ENCODE data around the gene TNFSF10.

The TNFSF10 gene

DNA sequence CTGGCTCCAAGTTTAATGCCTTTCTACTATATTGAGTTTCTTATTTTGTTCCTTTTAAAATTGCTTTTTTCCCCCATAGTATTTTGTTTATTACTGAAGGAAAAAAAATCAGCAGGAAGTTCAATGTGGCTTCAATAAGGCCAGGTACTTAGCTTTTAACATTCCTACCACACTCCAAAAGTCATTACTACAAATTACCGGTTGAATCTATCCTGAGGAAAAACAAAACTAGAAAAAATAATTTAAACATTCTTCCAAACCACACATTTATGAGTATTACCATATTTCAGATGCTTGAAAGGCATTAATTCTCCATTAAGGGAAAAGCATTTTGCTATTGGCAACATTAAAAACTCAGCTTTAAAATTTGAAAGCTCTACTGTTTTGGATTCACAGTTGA, 20.2 kb upstream of the TNFSF10 start:
- DNase-seq: no peak

DNA sequence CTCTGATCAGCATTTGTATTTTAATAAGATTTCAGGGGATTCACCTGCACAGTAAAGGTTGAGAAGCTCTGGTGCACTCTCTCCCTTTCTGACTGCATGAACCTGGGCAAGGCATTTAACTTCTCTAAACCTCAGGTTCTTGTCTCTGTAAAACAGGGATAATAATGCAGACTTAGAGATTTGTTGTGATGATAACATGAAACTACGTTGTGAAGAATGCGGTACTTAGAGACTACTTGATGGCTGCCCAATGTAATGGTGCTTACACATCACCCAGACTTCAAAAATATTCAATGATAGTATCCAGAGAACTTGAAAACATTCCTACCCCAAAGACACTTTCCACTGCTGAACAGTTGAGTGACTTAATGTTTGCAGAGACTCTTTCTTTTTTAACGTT, 19.8 kb upstream of the TNFSF10 start:
- no peak for DNase-seq

DNA sequence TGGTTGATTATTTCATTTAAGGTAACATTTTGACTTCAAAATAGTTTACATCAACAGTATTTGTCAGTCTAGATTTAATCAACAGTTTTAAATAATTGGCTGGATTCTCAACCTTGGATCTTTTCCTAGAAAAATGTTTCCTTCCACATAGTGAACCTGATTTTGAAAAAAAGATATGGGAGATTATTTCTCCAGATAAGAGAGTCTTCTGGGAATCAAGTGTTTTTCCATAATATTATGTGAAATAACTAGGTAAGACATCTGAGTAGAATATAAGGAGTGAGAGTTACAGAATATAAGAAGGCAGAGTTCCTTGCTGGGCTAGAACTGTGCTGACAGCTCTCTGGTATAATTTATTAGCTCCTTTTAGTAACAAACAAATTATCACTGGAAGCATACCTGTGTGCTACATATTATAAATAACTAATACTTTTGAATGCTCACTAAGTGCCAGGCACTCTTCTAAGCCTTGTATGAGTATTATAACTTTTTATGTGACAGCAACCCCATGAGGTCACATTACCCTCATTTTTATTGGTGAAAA, 18.8 kb upstream of the TNFSF10 start:
- DNase-seq: no peak

DNA sequence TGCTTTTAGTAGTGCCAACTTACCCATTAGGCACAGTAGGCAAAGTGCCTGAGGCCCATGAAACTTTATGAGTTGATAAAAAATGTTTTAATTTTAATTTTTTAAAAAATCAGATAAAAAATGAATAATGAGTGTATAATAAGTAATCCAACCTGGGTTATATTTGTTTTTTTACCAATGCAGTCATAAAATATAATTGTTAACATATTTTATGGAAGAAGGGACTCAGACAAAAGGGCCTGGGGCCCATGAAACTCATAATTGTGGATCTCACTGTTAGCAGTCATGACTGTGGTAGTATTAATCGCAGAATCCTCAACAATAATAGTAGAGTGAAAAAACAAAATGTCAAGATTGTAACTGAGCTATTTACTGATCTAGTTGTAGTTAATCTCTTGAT, 16.8 kb upstream of the TNFSF10 start:
- no peak for DNase-seq

DNA sequence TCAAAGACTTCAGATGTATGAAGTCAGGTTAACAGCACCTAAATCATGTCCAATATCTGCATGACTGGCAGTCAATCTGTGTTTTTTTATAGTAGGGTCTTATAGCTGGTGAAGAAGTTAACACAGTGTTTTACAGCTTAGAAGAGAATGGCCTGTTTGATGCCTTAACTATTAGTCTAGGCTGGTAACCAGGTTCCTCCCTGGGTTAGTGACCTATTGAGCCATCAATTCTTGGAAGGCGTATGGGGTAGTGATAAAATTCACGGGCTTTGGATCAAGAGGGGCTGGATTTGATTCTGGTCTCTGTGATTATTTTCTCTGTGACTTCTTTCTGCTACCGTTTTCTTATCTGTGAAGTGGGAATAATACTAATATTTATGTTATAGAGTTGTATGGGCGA, 16.0 kb upstream of the TNFSF10 start:
- DNase-seq: no peak

DNA sequence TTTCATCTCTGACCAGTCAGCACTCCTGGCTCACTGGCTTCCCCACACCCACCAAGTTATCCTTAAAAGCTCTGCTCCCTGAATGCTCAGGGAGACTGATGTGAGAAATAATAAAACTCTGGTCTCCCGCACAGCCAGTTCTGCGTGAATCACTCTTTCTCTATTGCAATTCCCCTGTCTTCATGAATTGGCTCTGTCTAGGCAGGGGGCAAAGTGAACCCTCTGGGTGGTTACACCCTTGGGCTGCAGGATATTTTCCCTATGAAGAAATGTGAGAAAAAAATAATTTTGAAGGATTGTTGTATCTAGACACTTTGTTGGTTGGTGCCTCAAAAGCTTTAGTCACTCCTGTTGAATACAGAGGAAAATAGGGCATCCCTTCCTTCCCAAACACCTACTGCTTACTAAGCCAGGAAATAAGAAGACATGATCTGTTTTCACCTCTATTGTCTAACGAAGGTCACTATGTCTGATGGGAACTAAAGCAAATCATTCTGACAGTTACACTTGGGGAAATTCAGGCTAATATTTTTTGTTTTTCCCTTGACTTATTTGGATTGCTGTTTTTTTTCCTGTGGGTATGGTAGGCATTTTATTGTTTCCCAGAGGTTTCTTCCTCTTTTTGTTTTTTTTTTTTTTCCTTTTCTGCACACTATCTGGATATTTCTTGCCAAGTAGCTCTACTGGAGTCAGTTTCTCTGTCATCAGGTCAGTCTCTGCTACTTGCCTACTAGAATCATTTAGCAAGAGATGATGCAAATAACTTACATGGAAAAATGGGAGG, 15.3 kb upstream of the TNFSF10 start:
- DNase-seq: no peak

DNA sequence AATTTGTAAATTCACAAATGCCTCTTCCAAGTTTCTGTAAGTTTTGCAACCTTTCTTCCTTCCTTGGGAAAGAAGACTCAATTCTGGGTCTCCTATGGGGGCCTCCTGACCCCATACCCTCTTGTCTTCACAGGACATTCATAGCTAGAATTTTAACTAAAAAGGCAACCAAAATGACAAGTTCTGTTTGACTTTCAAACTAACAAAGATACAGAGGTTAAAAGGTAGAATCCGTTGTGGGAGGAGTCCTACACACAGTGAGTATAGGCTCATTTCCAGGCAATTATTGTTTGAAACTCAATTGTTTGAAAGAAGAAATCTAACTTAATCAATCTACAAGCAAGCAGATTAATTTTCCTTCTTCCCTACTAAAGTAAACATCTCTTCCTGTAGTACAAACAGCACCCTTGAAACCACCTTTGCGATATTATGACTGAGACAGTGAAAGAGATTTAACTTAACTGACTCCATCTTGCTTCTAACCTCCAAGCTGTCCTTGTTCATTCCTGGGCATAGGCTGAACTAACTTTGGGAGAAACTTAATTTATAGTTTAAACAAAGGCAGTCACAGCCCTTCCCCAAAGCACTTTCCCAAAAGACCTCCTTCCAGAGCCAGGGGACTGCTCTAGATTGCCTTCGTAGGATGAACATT, 14.4 kb upstream of the TNFSF10 start:
- DNase-seq: no peak

DNA sequence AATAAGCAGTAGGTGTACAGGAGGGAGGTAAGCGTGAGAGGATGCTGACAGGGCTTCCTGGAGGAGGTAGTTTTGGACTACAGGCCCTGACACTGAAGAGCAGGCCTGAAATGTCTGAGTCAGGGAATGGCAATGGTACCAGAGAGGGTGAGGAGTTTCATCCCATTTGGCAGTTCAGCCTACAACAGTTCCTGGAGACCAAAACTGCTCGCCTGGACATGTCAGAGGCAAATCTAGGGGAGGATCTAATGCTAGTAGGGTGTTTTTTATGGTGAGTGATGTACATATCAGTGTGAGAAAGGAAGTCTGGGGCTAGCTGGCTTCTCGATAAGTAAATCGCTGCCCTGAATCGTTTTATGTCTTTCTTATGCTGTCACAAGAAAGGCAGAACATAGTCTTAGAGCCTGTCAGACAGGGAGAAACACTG, 13.8 kb upstream of the TNFSF10 start:
- DNase-seq: no peak

DNA sequence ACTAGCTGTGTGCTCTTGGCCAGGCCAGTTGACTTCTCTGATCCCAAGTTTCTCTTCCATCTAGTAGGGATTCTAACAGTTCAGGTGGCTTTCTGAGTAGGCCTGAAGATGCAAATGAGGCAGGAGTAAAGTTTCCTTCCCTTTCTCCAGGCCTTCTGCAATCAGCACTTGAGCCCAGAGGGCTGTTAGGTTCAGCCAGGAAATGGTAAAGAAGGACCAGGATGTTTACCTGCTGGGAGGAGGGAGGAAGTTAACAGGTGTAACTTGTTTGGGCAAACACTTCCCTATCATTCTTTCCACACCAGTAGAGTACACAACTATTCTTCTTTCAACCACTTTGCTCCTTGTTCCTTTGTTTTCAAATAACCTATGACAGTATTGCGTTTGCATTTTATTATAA, 13.3 kb upstream of the TNFSF10 start:
- no peak for DNase-seq

DNA sequence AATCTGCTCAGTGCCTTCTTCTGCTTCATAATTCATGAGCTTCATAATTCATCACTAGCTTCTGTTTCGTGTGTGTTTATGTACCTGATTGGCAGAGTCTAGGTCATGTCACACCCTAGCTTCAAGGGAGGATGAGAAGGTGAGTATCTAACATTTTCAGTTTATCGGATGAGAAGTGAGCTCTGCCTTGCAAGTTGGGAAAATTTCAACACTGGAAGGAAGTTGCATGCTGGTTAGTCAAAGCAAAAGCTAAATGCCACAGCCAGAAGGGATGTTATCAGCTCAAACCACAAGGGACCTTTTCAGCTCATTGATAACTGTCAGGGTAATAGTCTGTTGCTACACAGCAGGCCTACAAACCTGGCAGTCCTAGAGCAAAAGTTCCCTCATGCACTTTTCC, 7.3 kb upstream of the TNFSF10 start:
- peak; percentile 47 for DNase-seq

DNA sequence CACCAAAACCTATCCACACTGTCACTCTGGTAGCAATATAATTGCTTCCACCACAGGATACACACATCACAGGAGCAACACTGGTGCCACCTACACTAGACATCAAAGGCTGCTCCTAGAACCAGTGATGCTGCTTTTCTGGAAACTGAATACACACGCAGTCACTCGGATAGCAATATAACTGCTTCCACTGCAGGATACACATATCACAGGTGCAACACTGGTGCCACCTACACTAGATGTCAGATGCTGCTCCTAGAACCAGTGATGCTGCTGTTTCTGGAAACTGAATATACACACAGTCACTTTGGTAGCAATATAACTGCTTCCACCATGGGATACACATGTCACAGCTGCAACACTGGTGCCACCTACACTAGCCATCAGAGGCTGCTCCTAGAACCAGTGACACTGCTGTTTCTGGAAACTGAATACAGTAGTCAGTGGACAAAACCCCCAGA, 6.9 kb upstream of the TNFSF10 start:
- no peak for DNase-seq

DNA sequence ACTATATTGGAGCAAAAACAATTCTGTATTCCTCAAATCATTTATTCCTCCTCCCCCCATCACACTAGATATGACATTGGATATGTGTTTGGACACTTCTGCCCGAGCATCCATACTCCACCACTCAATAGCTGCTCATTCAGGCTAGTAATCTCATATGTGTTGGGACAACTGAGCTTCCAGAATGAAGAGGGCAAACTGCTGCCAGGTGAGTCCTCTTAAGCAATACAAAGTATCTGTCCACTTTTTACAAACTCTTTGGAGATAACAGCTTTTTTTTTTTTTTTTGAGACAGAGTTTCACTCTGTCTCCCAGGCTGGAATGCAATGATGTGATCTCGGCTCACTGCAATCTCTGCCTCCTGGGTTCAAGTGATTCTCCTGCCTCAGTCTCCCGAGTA, 5.4 kb upstream of the TNFSF10 start:
- DNase-seq: no peak

DNA sequence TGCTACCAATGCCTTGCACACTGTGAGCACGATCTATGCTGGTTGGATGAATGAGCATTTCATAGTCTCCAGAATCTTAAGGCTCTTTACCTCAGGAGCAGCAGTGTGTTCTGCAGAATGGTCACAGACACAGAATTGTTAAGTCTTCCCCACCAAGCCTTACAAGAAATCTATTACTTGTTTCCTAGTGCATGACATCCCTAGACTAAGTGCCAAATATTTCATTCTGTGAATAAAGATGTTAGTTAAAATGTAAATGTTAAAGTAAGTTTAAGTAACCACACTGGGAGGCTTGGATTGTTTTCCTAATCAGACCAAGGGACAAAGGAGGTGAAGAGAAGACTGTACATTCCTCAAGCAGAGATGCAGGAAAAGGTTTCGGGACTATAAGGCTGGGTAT, 4.1 kb upstream of the TNFSF10 start:
- DNase-seq: no peak

DNA sequence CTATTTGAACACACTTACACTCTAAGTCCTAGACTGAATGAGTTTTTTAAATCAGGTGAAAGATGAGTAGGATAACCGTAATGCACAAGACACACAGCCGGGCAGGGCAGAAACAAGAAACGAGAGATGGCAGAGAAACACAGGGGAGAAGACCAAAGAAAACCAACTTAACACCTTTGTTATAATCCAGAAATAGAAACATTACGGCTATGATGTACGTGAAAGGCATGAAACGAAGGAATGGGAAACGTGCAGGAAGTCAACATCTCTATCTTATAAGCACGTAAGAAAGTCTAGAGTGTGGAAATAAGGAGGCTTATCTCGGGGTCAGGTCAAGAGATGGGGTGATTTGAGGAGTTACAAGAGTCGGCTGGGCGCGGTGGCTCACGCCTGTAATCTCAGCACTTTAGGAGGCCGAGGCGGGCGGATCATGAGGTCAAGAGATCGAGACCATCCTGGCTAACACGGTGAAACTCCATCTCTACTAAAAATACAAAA, 1.9 kb upstream of the TNFSF10 start:
- DNase-seq: no peak

DNA sequence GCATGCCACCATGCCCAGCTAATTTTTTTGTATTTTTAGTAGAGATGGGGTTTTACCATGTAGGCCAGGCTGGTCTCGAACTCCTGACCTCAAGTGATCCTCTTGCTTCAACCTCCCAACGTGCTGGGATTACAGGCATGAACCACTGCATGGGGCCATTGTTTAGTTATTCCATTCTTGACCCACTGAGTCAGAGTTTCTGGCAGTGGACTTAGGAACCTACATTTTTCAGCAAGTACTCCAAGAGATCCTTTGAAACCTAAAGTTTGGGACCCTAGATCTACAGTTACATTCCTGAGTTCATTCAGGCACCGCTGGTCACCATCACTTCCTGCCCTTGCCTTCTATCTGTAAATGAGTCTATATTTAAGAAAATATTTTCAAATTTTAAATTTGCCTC, 1.4 kb upstream of the TNFSF10 start:
- DNase-seq: no peak

DNA sequence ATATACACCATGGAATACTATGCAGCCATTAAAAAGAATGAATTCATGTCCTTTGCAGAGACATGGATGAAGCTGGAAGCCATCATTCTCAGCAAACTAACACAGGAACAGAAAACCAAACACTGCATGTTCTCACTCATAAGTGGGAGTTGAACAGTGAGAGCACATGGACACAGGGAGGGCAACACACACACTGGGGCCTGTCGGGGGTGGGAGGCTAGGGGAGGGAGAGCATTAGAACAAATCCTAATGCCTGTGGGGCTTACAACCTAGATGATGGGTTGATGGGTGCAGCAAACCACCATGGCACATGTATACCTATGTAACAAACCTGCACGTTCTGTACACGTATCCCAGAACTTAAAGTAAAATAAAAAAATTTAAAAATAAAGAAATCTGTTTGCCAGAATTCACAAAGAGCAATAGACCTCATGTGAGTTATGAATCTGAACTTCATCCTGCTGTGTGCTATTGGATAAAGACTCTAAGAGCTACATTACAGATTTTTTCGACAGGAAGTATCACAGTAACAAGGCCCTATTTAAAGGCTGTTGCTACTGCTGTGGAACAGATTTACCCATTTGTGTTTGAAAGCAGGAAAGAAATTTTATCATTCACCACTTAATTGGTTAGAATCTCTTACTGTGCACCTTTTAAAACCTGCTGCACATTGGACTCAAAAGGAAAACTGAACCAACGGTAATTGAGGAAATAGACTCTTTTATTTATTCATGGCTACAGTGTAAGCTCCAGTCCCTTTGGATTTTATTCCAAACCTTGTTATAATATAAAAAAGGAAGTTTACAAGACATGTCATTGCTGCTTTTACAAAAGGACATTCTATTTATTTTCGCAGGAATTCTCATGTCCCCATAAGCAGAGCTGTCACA, 1.1 kb downstream of the TNFSF10 start:
- DNase-seq: peak; percentile 46

DNA sequence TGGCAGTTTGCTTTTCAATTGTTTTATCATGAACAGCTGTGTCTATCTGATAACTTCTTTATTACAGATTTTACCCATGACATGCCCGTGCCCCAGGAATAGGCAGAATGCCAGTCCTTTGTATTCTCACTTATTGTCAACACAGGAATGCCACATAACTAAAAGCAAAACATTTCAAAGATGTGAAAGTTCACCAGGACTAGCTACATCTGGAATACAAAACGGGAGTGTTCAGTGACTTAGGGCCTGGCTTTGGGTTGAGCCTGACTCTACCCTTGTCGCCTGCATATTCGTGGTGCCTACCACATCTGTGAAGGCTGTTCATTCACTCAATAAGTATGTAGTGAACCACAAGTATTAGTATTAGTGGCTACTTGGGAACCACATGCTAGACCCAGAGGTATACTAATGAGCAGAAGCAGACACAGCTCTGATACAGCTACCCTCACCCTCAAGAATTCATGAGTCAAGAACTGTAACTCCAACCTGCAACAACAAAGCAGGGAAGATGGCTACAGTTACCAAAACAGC, 2.9 kb downstream of the TNFSF10 start:
- DNase-seq: peak; percentile 33

DNA sequence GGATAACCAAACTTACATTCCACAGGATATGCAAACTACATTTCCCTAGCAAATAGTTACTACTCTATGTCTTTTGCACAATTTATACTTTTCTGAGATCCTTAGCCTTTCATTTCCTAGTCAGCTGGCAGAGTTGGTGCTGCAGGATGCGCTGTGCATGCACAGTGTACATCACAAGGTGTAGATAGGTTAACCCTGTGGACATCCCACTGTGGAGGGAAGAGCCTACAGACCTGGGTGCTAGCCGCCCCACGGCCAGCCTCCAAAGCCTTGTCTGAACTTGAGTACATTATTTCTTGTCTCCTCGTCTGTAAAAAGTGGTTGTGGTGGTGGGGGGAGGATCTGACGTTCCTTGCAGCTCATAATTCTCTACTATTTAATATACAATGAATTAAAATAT, 3.5 kb downstream of the TNFSF10 start:
- no peak for DNase-seq

DNA sequence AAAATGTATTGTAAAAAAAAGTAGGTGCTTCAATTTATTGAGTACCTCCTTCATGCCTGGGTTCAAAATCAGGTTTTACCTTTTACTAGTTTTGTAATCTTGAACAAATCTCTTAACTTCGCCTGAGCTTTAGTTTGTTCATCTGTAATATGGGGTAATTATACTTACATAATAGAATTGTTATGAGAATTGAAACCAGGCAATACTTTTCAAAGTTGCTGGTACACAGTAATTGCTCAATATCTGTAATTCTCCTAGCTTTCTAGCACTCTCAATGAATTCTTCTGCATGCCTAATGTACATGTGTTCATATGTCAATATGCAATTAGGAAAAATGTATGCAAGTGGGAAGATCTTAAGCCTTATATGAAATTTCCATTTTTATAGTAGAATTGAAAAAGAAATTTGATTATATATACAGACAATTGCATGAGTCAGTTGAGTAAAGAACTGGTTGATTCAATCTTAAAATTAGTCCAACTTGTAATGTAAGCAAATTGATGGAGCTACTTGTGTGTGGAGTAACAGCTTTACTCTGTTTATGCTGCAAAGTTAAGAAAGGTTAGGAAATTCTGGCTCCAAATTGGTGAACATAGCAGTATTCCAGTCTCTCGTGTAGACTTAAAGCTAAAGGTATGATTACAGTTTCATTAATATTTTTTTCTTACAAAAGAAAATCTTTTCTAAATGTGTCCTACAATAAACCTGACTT, 4.1 kb downstream of the TNFSF10 start:
- DNase-seq: no peak

DNA sequence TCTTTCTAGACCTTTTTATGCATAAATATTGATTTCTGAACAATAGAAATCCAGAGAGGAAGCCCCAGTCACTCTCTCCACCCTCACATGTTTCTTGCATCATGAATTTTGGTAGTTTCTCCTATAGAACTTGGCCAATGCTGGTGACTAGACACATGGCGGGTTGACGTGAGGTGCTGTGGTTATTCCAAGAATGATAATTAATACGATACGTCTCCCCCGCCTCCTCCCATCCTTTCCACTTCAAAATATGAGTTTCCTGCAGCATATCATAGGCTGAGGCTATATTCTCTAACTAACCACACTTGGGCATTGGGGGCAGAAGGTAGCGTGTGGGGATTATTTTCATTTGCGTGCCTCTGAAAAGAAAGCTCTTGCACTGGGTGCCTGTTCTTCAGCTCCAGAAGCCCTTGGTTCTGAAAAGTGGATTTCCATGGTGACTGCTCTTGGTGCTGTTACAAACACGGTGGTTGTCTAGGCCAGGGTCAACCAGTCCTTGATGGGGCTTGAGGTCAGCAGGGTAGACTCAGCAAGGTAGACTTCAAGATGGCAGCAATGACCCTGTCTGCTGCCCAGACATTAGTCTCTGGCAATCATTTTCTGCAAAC, 5.3 kb downstream of the TNFSF10 start:
- peak; percentile 66 for DNase-seq

DNA sequence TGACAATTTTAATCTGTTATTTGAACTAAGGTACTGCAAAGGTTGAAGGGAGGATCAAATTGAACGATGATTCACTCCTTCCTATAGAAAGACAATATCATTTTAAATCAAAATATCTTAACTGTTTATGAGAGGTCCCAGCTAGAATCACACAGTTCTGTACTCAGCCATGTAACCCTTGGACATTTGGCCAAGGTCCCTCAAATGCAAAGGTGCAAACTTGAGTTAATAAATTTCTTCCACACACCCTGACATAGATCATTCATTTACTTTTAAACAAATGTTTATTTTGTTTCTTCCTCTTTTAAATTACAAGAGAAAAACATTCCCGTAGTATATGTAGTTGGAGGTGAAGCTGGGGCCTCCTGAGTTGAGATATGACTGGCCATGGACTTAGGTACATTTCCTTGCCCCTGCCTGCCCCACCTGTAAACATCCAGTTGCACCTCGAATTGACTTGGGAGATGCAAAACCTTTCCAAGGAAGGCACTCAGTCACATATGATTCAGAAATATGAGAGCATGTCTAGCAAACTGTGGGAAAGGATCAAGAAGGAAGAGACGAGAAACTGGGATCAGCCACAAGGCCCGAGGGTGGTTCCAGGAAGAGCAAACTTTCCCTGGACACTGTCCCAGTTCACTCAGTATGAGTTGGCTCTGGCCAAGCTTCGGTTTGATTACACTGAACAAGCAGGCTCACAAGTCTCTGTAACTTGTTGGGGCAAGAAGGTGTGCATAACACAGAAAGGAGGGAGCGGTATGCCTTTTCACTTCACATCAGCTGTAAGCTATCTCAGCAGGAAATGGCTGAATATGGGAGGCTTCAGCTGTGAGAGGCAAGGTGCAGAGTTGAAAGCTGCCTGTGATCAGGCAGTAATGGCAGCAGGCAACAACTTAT, 6.7 kb downstream of the TNFSF10 start:
- peak; percentile 43 for DNase-seq

Data from CD4-positive, alpha-beta T cell treated with Interleukin-21 for 1 hour (primary cell).